GM23248 (cell line): ENCODE measurements around the gene PARVA.

Experiments
- EZH2 ChIP-seq: fragments of 200-600 bp; sonication (generic); IDR thresholded peaks from 2 replicates; pipeline ENCODE4 v1.6.1; 2018; ENCODE audit warnings: antibody characterized with exemption, mild to moderate bottlenecking; ENCODE audit not compliant: insufficient read depth, poor library complexity, severe bottlenecking
- EZH2phosphoT487 ChIP-seq: fragments of 200-600 bp; sonication (generic); IDR thresholded peaks from 2 replicates; pipeline ENCODE4 v1.6.1; 2018; ENCODE audit warnings: antibody characterized with exemption, moderate library complexity, mild to moderate bottlenecking, low read depth; ENCODE audit not compliant: insufficient read depth

- no peak for TF ChIP-seq EZH2
- no peak for TF ChIP-seq EZH2phosphoT487
Measured at GRCh38 chr11:12361682-12362081, 15.7 kb upstream of the PARVA start.
